Stimulated activated CD4-positive, alpha-beta T cell treated with anti-CD3 and anti-CD28 coated beads, Interleukin-2, amount 100 ng/mL, for 24 hours (primary cell): Measurements from ENCODE around the gene RSPH1.

ENCODE experiments used
- DNase-seq, 2 donors: peaks; one replicate each; pipeline ENCODE4 v3.0.0-alpha.2; 2020

RSPH1 gene

GRCh38 chr21:42443181-42443785 lies 52.7 kb downstream of the RSPH1 start:
- no peak for DNase-seq

- DNase-seq, result no peak
These were observed 54.1 kb downstream of the RSPH1 start for GRCh38 chr21:42441963-42442362.

GRCh38 chr21:42440187-42440792 lies 55.7 kb downstream of the RSPH1 start:
- peak; percentile 42 to 46 for DNase-seq

GRCh38 chr21:42439284-42440186 lies 56.5 kb downstream of the RSPH1 start:
- peak; percentile 42 to 54 for DNase-seq

- no peak for DNase-seq
These were observed 57.5 kb downstream of the RSPH1 start for GRCh38 chr21:42438316-42439205.

- no peak for DNase-seq
These were observed 58.2 kb downstream of the RSPH1 start for GRCh38 chr21:42437786-42438185.

GRCh38 chr21:42436914-42437313 lies 59.1 kb downstream of the RSPH1 start:
- DNase-seq, result no peak

GRCh38 chr21:42435833-42436232 lies 60.2 kb downstream of the RSPH1 start:
- DNase-seq, result no peak

- no peak for DNase-seq
These were observed 60.6 kb downstream of the RSPH1 start for GRCh38 chr21:42435401-42435800.

GRCh38 chr21:42434884-42435283 lies 61.1 kb downstream of the RSPH1 start:
- no peak for DNase-seq

GRCh38 chr21:42433946-42434551 lies 62.0 kb downstream of the RSPH1 start:
- no peak for DNase-seq

GRCh38 chr21:42432695-42433094 lies 63.3 kb downstream of the RSPH1 start:
- no peak for DNase-seq

GRCh38 chr21:42431196-42431595 lies 64.8 kb downstream of the RSPH1 start:
- DNase-seq, result no peak

GRCh38 chr21:42430521-42430920 lies 65.5 kb downstream of the RSPH1 start:
- no peak for DNase-seq

GRCh38 chr21:42429856-42430255 lies 66.2 kb downstream of the RSPH1 start:
- DNase-seq, result no peak

GRCh38 chr21:42429021-42429420 lies 67.0 kb downstream of the RSPH1 start:
- no peak for DNase-seq

- no peak for DNase-seq
These were observed 68.1 kb downstream of the RSPH1 start for GRCh38 chr21:42427809-42428419.

GRCh38 chr21:42426876-42427480 lies 69.0 kb downstream of the RSPH1 start:
- no peak for DNase-seq

GRCh38 chr21:42426424-42426823 lies 69.6 kb downstream of the RSPH1 start:
- DNase-seq, result no peak

- no peak for DNase-seq
These were observed 70.4 kb downstream of the RSPH1 start for GRCh38 chr21:42425591-42425990.

- peak; percentile 56 to 67 for DNase-seq
These were observed 71.0 kb downstream of the RSPH1 start for GRCh38 chr21:42424914-42425541.
